HEK293T (cell line): ENCODE data around the gene GGA1.
A peak's percentile ranks its signal among the peaks of the same experiment; 100 is the strongest.

Source experiments
- CTCF ChIA-PET: fragments of 350-600 bp; formaldehyde crosslinking; extraction: SDS; loops from one replicate; lab custom pipeline; 2021; ENCODE audit warnings: antibody characterized with exemption, inconsistent platforms; lab: Yijun Ruan, JAX
- POLR2A ChIA-PET: fragments of 350-600 bp; formaldehyde crosslinking; extraction: SDS; loops from one replicate; lab custom pipeline; 2020; ENCODE audit warnings: antibody characterized with exemption, inconsistent platforms; lab: Yijun Ruan, JAX
- DNase-seq: peaks from one replicate; pipeline ENCODE4 v3.0.0; 2012; ENCODE audit warnings: mixed read lengths; ENCODE audit errors: extremely low spot score
- ARNT ChIP-seq: fragments of 450-650 bp; IDR thresholded peaks from 2 replicates; pipeline ENCODE4 v1.6.1; 2017; ENCODE audit warnings: mild to moderate bottlenecking
- BHLHE40 ChIP-seq: fragments of 450-650 bp; IDR thresholded peaks from 2 replicates; pipeline ENCODE4 v1.6.1; 2016; ENCODE audit warnings: mild to moderate bottlenecking, moderate library complexity, borderline replicate concordance
- CTBP1 ChIP-seq: fragments of 450-650 bp; IDR thresholded peaks from 2 replicates; pipeline ENCODE4 v1.6.1; 2016; ENCODE audit warnings: borderline replicate concordance
- ELF4 ChIP-seq: fragments of 450-650 bp; IDR thresholded peaks from 2 replicates; pipeline ENCODE4 v1.6.1; 2017; ENCODE audit warnings: antibody characterized with exemption
- FOXA1 ChIP-seq: fragments of 450-650 bp; IDR thresholded peaks from 2 replicates; pipeline ENCODE4 v1.6.1; 2016; ENCODE audit warnings: mild to moderate bottlenecking
- FOXK2 ChIP-seq: fragments of 450-650 bp; IDR thresholded peaks from 2 replicates; pipeline ENCODE4 v1.6.1; 2016; ENCODE audit warnings: mild to moderate bottlenecking
- FOXM1 ChIP-seq: fragments of 450-650 bp; IDR thresholded peaks from 2 replicates; pipeline ENCODE4 v1.6.1; 2017; ENCODE audit warnings: mild to moderate bottlenecking, borderline replicate concordance
- HDGF ChIP-seq: fragments of 450-650 bp; IDR thresholded peaks from 2 replicates; pipeline ENCODE4 v1.6.1; 2017; ENCODE audit warnings: antibody characterized with exemption, borderline replicate concordance
- L3MBTL2 ChIP-seq: fragments of 450-650 bp; conservative IDR thresholded peaks from 2 replicates; pipeline ENCODE4 v1.6.1; 2016; ENCODE audit warnings: mild to moderate bottlenecking
- LEF1 ChIP-seq: fragments of 450-650 bp; IDR thresholded peaks from 2 replicates; pipeline ENCODE4 v1.6.1; 2017; ENCODE audit warnings: mild to moderate bottlenecking, borderline replicate concordance
- NFRKB ChIP-seq: fragments of 450-650 bp; IDR thresholded peaks from 2 replicates; pipeline ENCODE4 v1.6.1; 2016; ENCODE audit warnings: mild to moderate bottlenecking, moderate library complexity
- SP1 ChIP-seq: fragments of 450-650 bp; IDR thresholded peaks from 2 replicates; pipeline ENCODE4 v1.6.1; 2017
- SUZ12 ChIP-seq: fragments of 450-650 bp; IDR thresholded peaks from 2 replicates; pipeline ENCODE4 v1.6.1; 2016; ENCODE audit warnings: mild to moderate bottlenecking
- TARDBP ChIP-seq: fragments of 450-650 bp; IDR thresholded peaks from 2 replicates; pipeline ENCODE4 v1.6.1; 2016
- ZNF384 ChIP-seq: fragments of 450-650 bp; IDR thresholded peaks from 2 replicates; pipeline ENCODE4 v1.6.1; 2016
- TF ChIP-seq, protein P1 (sequence below): fragments of 450-650 bp; IDR thresholded peaks from 2 replicates; pipeline ENCODE4 v1.6.1; 2016

The GGA1 gene

DNA sequence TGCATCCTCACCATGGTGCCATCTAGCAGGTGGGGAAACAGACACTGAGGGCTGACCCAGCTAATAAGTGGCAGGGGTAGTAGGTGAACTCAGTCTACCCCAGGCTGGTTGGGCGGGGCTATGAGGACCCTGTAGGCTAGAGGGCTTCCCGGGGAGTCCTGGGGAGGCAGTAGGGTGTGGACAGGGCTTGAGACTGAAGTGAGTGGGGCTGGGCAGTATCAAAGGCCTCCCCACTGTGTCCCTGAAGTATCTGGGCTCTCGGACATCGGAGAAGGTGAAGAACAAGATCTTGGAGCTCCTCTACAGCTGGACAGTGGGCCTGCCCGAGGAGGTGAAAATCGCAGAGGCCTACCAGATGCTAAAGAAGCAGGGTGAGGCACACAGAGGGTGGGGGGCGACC lies 11.4 kb downstream of the GGA1 start:
- TF ChIP-seq ARNT (no peak), TARDBP (no peak)
- POLR2A ChIA-PET: interaction anchor here (0.6 to 1.7 kb wide), 3 partner anchors 12 to 38 kb away, joined by 3 to 5 read pairs (median 3); partner anchors contain the start of gene PDXP
- DNase-seq: no peak
- CTCF ChIA-PET: interaction anchor here (1.3 kb wide), 1 partner anchor 12 kb away, joined by 6 read pairs; the partner anchor contains the start of gene GGA1

DNA sequence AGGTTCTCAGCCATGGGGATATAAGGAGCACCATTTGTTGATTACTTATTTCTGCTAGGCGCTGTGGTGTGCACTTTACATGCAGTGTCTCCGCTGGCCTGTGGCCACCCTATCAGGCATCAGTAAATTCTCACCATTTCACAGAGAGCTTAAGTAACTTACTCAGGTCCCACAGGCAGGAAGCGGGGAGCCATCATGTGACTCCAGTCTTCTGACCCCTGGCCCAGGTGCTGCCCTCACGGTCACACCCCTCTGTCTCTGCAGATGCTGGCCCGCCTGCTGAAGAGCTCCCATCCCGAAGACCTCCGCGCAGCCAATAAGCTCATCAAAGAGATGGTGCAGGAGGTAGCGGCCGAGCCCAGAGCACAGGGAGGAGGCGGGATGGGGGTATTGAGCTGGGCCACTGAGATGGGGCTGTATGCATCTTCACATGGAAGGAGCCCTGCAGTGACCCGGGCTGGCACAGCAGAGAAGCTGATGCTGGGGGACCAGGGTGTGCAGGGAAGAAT lies 12.8 kb downstream of the GGA1 start:
- POLR2A ChIA-PET: interaction anchor here (1.4 kb wide), 1 partner anchor 12 kb away, joined by 6 read pairs; the partner anchor contains the start of gene GGA1
- DNase-seq: no peak
- CTCF ChIA-PET: interaction anchor here (1.5 kb wide), 1 partner anchor 15 kb away, joined by 4 read pairs; no protein-coding TSS in a partner anchor
- no peak for TF ChIP-seq NFRKB
- no peak for TF ChIP-seq ELF4
- no peak for TF ChIP-seq SUZ12
- TF ChIP-seq L3MBTL2: no peak
- TF ChIP-seq, protein P1, sequence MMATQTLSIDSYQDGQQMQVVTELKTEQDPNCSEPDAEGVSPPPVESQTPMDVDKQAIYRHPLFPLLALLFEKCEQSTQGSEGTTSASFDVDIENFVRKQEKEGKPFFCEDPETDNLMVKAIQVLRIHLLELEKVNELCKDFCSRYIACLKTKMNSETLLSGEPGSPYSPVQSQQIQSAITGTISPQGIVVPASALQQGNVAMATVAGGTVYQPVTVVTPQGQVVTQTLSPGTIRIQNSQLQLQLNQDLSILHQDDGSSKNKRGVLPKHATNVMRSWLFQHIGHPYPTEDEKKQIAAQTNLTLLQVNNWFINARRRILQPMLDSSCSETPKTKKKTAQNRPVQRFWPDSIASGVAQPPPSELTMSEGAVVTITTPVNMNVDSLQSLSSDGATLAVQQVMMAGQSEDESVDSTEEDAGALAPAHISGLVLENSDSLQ: no peak
- TF ChIP-seq ARNT: no peak
- TF ChIP-seq BHLHE40: no peak
- TF ChIP-seq FOXM1: no peak
- no peak for TF ChIP-seq ZNF384
- no peak for TF ChIP-seq TARDBP
- TF ChIP-seq CTBP1: no peak
- TF ChIP-seq FOXK2: no peak
- TF ChIP-seq LEF1: no peak
- TF ChIP-seq SP1: no peak
- no peak for TF ChIP-seq HDGF

DNA sequence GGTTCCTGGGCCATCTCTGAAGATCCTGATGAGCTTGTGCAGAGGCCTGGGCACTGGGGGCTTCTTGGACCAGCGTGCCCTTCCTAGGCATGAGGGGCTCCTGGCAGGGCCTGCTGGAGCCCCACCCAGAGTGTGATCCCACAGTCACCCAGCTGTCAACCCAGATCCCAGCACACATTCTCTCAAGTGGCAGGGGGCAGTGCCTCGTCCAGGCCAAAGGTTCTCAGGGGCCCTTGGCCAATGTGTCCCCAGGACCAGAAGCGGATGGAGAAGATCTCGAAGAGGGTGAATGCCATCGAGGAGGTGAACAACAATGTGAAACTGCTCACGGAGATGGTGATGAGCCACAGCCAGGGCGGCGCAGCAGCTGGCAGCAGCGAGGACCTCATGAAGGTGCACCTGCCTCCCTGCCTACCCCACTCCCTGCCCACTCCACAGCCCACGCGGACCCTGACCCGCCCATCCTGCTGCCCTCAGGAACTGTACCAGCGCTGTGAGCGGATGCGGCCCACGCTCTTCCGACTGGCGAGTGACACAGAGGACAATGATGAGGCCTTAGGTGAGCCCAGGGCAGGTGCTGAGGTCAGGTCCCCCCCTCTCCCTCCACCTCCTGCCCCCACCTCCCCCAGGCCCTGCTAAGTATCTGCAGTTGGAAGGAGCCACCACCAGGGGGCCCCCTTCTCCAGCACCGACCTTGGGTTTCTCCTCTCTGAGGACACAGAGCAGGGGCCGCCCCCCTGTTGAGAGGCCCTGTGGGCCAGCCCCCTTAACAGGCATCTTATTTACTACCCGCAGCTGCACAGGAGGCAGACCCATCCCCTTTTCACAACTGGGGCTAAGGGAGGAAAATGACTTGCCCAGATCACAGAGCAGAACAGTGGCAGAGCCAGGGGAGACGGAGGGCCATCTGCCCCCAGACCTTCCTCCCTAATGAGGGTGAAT lies 14.7 kb downstream of the GGA1 start:
- DNase-seq: peak; percentile 86
- ChIA-PET CTCF (interaction anchor here (0.6 kb wide), 1 partner anchor 25 kb away, joined by 6 read pairs; no protein-coding TSS in a partner anchor), POLR2A (no interaction called here)
- TF ChIP-seq, protein P1: no peak
- TF ChIP-seq NFRKB (no peak), FOXK2 (no peak), ZNF384 (no peak), LEF1 (no peak), ELF4 (no peak), TARDBP (no peak), BHLHE40 (no peak), FOXA1 (no peak), FOXM1 (no peak)

DNA sequence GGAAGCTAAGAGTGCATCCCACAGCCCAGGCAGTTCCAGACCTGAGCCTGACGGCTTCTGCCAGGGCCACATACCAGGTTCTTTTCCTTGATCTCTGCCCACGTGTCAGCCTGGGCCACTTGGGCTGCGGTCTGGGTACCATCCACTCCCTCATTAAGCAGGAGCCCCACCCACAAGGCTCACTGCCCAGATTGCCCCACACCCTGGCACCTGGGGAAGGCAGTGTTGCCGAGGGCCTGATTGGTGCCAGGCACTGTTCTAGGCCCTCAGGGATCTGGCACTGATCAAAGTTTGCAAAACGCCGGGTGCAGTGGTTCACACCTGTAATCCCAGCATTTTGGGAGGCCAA lies 15.4 kb downstream of the GGA1 start:
- CTCF ChIA-PET: interaction anchor here (0.6 kb wide), 1 partner anchor 25 kb away, joined by 6 read pairs; no protein-coding TSS in a partner anchor
- TF ChIP-seq FOXK2 (no peak), TARDBP (no peak), LEF1 (no peak)
- no peak for DNase-seq
- POLR2A ChIA-PET: no interaction called here

DNA sequence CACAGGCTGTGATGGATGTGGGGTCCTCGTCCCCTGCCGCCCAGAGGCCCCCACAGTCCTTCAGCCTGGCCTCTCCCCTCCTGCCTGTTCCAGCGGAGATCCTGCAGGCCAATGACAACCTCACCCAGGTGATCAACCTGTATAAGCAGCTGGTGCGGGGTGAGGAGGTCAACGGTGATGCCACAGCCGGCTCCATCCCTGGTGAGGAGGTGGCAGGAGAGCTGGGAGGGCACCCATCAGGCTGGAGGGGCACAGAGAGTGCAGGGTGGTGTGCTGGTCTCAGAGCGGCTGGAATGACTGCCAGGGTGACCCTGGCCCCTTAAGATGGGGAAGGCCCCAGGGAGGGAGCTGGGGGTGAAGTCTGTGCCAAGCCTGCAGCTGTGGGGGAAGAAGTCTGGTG lies 16.2 kb downstream of the GGA1 start:
- ChIA-PET CTCF (no interaction called here), POLR2A (interaction anchor here (0.9 kb wide), 1 partner anchor 16 kb away, joined by 3 read pairs; no protein-coding TSS in a partner anchor)
- no peak for DNase-seq
- no peak for TF ChIP-seq BHLHE40
- no peak for TF ChIP-seq CTBP1
- TF ChIP-seq TARDBP: no peak
- no peak for TF ChIP-seq LEF1
- no peak for TF ChIP-seq SP1
- TF ChIP-seq ARNT: no peak
- no peak for TF ChIP-seq FOXM1
- TF ChIP-seq FOXA1: no peak
- TF ChIP-seq ELF4: no peak
- no peak for TF ChIP-seq HDGF
- no peak for TF ChIP-seq ZNF384
- TF ChIP-seq, protein P1: no peak
- TF ChIP-seq FOXK2: no peak
- no peak for TF ChIP-seq SUZ12

DNA sequence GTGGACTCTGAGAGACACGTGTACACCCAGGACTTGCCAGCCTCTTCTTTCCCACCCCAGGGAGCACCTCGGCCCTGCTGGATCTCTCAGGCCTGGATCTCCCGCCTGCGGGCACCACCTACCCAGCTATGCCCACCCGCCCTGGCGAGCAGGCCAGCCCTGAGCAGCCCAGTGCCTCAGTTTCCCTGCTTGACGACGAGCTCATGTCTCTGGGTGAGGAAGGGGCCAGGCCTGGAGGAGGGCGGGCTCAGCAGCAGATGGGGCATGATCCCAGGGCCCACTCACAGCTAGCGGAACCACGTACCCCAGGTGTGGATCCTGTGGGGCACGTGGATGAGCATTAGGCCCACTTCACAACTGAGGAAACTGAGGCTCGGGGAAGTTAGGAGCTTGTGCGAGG lies 17.1 kb downstream of the GGA1 start:
- CTCF ChIA-PET: interaction anchor here (1.2 to 1.6 kb wide), 3 partner anchors 12 to 18 kb away, joined by 3 to 5 read pairs (median 3); no protein-coding TSS in a partner anchor
- POLR2A ChIA-PET: interaction anchor here (0.9 kb wide), 1 partner anchor 16 kb away, joined by 3 read pairs; no protein-coding TSS in a partner anchor
- DNase-seq: no peak
- TF ChIP-seq, protein P1: no peak
- TF ChIP-seq L3MBTL2 (no peak), FOXK2 (no peak), NFRKB (no peak), BHLHE40 (no peak), ZNF384 (no peak), FOXM1 (no peak), FOXA1 (no peak), ELF4 (no peak), HDGF (no peak), SUZ12 (no peak), SP1 (no peak)
